Measurements from ENCODE around the gene NAPA.

The NAPA gene

GRCh38 chr19:47469363-47469700 is 45.5 kb downstream of the NAPA start:
- H3K79me2 ChIP-seq (ENCODE audit: insufficient read depth, low read length): no peaks in the 10 kb centered on the region
- TF ChIP-seq, protein P1, sequence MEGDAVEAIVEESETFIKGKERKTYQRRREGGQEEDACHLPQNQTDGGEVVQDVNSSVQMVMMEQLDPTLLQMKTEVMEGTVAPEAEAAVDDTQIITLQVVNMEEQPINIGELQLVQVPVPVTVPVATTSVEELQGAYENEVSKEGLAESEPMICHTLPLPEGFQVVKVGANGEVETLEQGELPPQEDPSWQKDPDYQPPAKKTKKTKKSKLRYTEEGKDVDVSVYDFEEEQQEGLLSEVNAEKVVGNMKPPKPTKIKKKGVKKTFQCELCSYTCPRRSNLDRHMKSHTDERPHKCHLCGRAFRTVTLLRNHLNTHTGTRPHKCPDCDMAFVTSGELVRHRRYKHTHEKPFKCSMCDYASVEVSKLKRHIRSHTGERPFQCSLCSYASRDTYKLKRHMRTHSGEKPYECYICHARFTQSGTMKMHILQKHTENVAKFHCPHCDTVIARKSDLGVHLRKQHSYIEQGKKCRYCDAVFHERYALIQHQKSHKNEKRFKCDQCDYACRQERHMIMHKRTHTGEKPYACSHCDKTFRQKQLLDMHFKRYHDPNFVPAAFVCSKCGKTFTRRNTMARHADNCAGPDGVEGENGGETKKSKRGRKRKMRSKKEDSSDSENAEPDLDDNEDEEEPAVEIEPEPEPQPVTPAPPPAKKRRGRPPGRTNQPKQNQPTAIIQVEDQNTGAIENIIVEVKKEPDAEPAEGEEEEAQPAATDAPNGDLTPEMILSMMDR (IDR thresholded peaks at IDR 0.05; ENCODE audit: low read length): no peak
- no peak for TF ChIP-seq EZH2 (IDR thresholded peaks at IDR 0.05; ENCODE audit: borderline replicate concordance, low read length)
- H3K9me2 ChIP-seq (ENCODE audit: low read depth, low read length): no peaks in the 10 kb centered on the region
- no peaks in the 10 kb centered on the region for H3K36me3 ChIP-seq (ENCODE audit: insufficient read depth, low read length)
- no peaks in the 10 kb centered on the region for H3K4me1 ChIP-seq (ENCODE audit: insufficient read depth, low read length, severe bottlenecking)
- no peak overlapping the region for H3K27ac ChIP-seq (ENCODE audit: low read depth, low read length, poor library complexity, severe bottlenecking)
- H3K27me3 ChIP-seq (ENCODE audit: insufficient read depth, low read length): peaks cover 5% of the 10 kb centered on the region; the same call in 1 of the 2 replicates
- no peaks in the 10 kb centered on the region for H4K20me1 ChIP-seq (ENCODE audit: insufficient read depth, low read length)
- H3K4me3 ChIP-seq (ENCODE audit: low read depth, low read length, poor library complexity, severe bottlenecking): no peak overlapping the region
- no peak overlapping the region for H2AFZ ChIP-seq (ENCODE audit: low read length)
- no peaks in the 10 kb centered on the region for H3F3A ChIP-seq (ENCODE audit: insufficient read depth, low read length)
- no peaks in the 10 kb centered on the region for H3K9me3 ChIP-seq (ENCODE audit: low read length)
- H3K9ac ChIP-seq (ENCODE audit: low read length): no peak overlapping the region
- no peak overlapping the region for H3K4me2 ChIP-seq (ENCODE audit: low read length)

GRCh38 chr19:47467914-47468313 is 46.9 kb downstream of the NAPA start:
- H3K9me3 ChIP-seq (ENCODE audit: low read length): no peaks in the 10 kb centered on the region
- no peak overlapping the region for H2AFZ ChIP-seq (ENCODE audit: low read length)
- H3K79me2 ChIP-seq (ENCODE audit: insufficient read depth, low read length): no peaks in the 10 kb centered on the region
- H3K9ac ChIP-seq (ENCODE audit: low read length): no peak overlapping the region
- H3K4me1 ChIP-seq (ENCODE audit: insufficient read depth, low read length, severe bottlenecking): no peaks in the 10 kb centered on the region
- no peaks in the 10 kb centered on the region for H3K9me2 ChIP-seq (ENCODE audit: low read depth, low read length)
- H4K20me1 ChIP-seq (ENCODE audit: insufficient read depth, low read length): no peaks in the 10 kb centered on the region
- TF ChIP-seq EZH2 (IDR thresholded peaks at IDR 0.05; ENCODE audit: borderline replicate concordance, low read length): no peak
- TF ChIP-seq, protein P1 (IDR thresholded peaks at IDR 0.05; ENCODE audit: low read length): no peak
- H3K4me3 ChIP-seq (ENCODE audit: low read depth, low read length, poor library complexity, severe bottlenecking): no peak overlapping the region
- no peaks in the 10 kb centered on the region for H3K36me3 ChIP-seq (ENCODE audit: insufficient read depth, low read length)
- H3K4me2 ChIP-seq (ENCODE audit: low read length): no peak overlapping the region
- peaks cover 5% of the 10 kb centered on the region; the same call in 1 of the 2 replicates for H3K27me3 ChIP-seq (ENCODE audit: insufficient read depth, low read length)
- no peaks in the 10 kb centered on the region for H3F3A ChIP-seq (ENCODE audit: insufficient read depth, low read length)
- H3K27ac ChIP-seq (ENCODE audit: low read depth, low read length, poor library complexity, severe bottlenecking): no peak overlapping the region

GRCh38 chr19:47465957-47466356 is 48.9 kb downstream of the NAPA start:
- Histone ChIP-seq H3K27ac (ENCODE audit: low read depth, low read length, poor library complexity, severe bottlenecking) (no peak overlapping the region), H3K9me3 (ENCODE audit: low read length) (no peaks in the 10 kb centered on the region), H3K4me3 (ENCODE audit: low read depth, low read length, poor library complexity, severe bottlenecking) (no peak overlapping the region), H2AFZ (ENCODE audit: low read length) (no peak overlapping the region), H3K79me2 (ENCODE audit: insufficient read depth, low read length) (no peaks in the 10 kb centered on the region), H3K9me2 (ENCODE audit: low read depth, low read length) (no peaks in the 10 kb centered on the region), H3F3A (ENCODE audit: insufficient read depth, low read length) (no peaks in the 10 kb centered on the region), H3K27me3 (ENCODE audit: insufficient read depth, low read length) (peaks cover 5% of the 10 kb centered on the region; the same call in 1 of the 2 replicates), H3K36me3 (ENCODE audit: insufficient read depth, low read length) (no peaks in the 10 kb centered on the region), H3K9ac (ENCODE audit: low read length) (no peak overlapping the region), H3K4me2 (ENCODE audit: low read length) (no peak overlapping the region), H4K20me1 (ENCODE audit: insufficient read depth, low read length) (no peaks in the 10 kb centered on the region), H3K4me1 (ENCODE audit: insufficient read depth, low read length, severe bottlenecking) (no peaks in the 10 kb centered on the region)
- TF ChIP-seq, protein P1 (IDR thresholded peaks at IDR 0.05; ENCODE audit: low read length): no peak
- no peak for TF ChIP-seq EZH2 (IDR thresholded peaks at IDR 0.05; ENCODE audit: borderline replicate concordance, low read length)
